Skin of body (tissue), 2 donors: ENCODE measurements around the gene ZNF423. TPM values are rescaled to one million over a fixed set of nuclear protein-coding genes. Genes with fewer than 3 reads are reported as not detected.

ENCODE experiments used
- DNase-seq: peaks from one replicate; lab custom pipeline; 2025; lab: John Stamatoyannopoulos, UW
- total RNA-seq: library from RNA; depleted of rRNA; stranded (reverse); fragments of >200 nt; gene quantifications from one replicate; pipeline ENCODE4 v1.2.3, GENCODE V29; 2014

ZNF423 gene
- total RNA-seq, 1 donor from 2014 or later, result 8.0 TPM

GRCh38 chr16:49560004-49560830 lies 295.7 kb downstream of the ZNF423 start:
- peak; percentile 38 for DNase-seq

GRCh38 chr16:49559242-49559641 lies 296.7 kb downstream of the ZNF423 start:
- no peak for DNase-seq

GRCh38 chr16:49558451-49558850 lies 297.5 kb downstream of the ZNF423 start:
- no peak for DNase-seq

GRCh38 chr16:49556606-49557446 lies 299.1 kb downstream of the ZNF423 start:
- peak; percentile 18 for DNase-seq

GRCh38 chr16:49556249-49556605 lies 299.7 kb downstream of the ZNF423 start:
- DNase-seq, result no peak

GRCh38 chr16:49554681-49555080 lies 301.2 kb downstream of the ZNF423 start:
- no peak for DNase-seq

GRCh38 chr16:49552313-49552928 lies 303.5 kb downstream of the ZNF423 start:
- peak; percentile 8 for DNase-seq

GRCh38 chr16:49550666-49551065 lies 305.2 kb downstream of the ZNF423 start:
- no peak for DNase-seq

- DNase-seq, result no peak
Observed at GRCh38 chr16:49550140-49550539, 305.8 kb downstream of the ZNF423 start.

- no peak for DNase-seq
Observed at GRCh38 chr16:49548325-49548970, 307.5 kb downstream of the ZNF423 start.

- no peak for DNase-seq
Observed at GRCh38 chr16:49547448-49547847, 308.5 kb downstream of the ZNF423 start.

- DNase-seq, result no peak
Observed at GRCh38 chr16:49546735-49547134, 309.2 kb downstream of the ZNF423 start.

- DNase-seq, result no peak
Observed at GRCh38 chr16:49545741-49546448, 310.0 kb downstream of the ZNF423 start.

- no peak for DNase-seq
Observed at GRCh38 chr16:49545243-49545642, 310.7 kb downstream of the ZNF423 start.

GRCh38 chr16:49544828-49545227 lies 311.1 kb downstream of the ZNF423 start:
- no peak for DNase-seq

GRCh38 chr16:49543631-49543946 lies 312.3 kb downstream of the ZNF423 start:
- DNase-seq, result no peak

- no peak for DNase-seq
Observed at GRCh38 chr16:49542946-49543630, 312.8 kb downstream of the ZNF423 start.

- no peak for DNase-seq
Observed at GRCh38 chr16:49542391-49542891, 313.5 kb downstream of the ZNF423 start.

GRCh38 chr16:49540836-49541235 lies 315.1 kb downstream of the ZNF423 start:
- no peak for DNase-seq

GRCh38 chr16:49539758-49540157 lies 316.2 kb downstream of the ZNF423 start:
- DNase-seq, result no peak
